Fibroblast of upper back skin (primary cell): ENCODE measurements around the gene KRT25.
"Not testable (repeated sequence)": the region's sequence is repeated elsewhere in the genome, so short reads cannot be mapped to it uniquely, and the experiment has no call there.

ENCODE experiments used
- DNase-seq: peaks from one replicate; pipeline ENCODE4 v3.0.0-alpha.2; 2013

The KRT25 gene

DNA sequence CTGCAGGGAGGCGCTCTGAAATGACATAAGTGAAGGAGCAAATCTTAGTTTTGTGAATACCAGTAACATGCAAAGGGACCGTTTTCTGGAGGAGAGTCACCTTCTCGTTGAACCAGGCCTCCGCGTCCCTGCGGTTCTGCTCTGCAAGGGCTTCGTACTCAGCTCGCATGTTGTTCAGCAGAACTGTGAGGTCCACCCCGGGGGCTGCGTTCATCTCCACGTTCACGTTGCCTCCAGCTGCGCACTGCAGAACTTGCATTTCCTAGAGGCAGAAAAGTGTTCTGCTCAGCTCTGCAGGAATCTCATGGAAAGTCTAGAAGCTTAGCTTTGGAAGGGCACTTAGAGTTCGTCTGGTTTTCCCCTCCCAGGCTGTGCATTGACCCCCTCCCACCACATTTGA lies 4.1 kb downstream of the KRT25 start:
- DNase-seq: no peak

DNA sequence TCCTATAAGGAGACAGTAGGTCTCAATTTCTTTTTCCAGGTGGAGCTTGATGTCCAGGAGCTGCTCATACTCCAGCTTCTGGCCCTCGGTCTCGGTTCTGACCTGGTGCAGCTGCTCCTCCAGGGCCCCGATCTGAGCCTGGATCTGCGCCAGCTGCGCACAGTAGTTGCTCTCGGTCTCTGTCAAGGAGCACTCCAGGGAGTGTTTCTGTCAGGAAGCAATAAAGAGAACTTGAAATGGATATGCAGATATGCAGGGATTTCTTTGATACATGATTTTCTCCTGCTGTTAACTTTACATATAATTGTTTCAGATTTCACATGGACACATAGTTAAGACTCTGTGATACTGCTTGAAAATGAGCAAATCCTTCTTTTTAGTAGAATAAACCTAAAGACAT lies 4.7 kb downstream of the KRT25 start:
- DNase-seq: no peak

DNA sequence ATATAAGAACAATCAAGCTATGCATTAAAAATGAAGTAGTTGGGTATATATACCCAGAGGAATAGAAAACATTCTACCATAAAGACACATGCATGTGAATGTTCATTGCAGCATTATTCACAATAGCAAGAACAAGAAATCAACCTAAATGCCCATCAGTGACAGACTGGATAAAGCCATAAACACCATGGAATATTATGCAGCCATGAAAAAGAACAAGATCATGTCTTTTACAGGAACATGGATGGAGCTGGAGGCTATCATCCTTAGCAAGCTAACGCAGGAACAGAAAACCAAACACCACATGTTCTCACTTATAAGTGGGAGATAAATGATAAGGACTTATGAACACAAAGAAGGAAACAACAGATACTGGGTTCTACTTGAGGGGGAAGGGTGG lies 6.5 kb downstream of the KRT25 start:
- not testable (repeated sequence) for DNase-seq

DNA sequence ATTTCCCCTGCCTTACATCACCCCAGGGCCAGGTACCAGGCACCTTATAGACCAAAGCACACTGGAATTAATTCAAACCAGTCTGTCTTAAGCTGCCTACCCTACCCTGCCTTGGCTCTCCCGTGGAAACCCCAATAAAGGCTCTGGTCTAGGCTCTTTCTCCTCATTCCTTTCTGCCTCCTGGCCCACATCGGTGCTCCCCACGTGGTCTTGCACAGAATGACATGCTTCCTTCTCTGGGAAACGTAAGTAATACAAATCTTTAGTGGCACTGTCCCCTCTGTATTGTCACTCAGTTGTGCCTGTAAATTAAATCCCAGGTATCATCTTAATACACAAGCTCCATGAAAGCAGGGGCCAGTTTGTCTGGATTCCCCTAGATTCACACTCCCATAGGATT lies 16.6 kb downstream of the KRT25 start:
- DNase-seq: no peak

DNA sequence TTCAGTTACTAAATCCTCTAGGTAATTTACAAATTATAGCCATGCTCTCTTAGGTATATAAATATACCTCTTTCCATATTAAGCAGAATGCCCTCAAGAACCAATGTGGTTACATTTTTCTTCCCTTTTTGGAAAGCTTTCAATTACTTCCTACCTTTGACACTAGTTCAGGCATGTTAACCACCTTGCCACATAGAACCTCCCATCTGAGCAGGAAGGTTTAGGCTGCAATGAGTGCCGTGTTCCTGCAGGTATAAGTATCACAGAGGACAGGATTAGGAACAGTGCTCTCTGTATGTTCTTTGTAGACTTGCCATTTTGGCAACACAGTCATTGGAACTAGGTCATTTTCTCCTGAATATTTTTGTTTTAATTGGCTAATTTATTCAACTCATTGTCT lies 20.1 kb downstream of the KRT25 start:
- no peak for DNase-seq

DNA sequence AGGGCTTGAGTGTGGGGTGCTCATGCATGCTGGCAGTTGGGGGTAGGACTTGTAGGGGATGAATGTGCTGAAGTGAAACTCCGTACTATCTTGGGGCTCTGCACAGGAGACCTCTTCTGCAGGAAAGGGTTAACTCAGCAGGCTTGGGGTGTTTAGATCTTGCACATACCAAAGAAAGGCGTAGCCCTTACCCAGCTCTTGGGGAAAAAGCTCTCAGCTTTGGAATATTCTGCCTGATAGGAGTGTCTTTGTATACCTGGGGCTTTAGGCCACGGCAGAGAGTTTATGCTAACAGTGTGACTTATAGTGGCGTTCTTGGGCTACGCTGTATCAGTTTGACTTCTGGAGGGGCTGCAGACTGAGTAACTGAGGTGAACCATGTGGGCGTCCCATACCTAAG lies 21.1 kb downstream of the KRT25 start:
- DNase-seq: no peak

DNA sequence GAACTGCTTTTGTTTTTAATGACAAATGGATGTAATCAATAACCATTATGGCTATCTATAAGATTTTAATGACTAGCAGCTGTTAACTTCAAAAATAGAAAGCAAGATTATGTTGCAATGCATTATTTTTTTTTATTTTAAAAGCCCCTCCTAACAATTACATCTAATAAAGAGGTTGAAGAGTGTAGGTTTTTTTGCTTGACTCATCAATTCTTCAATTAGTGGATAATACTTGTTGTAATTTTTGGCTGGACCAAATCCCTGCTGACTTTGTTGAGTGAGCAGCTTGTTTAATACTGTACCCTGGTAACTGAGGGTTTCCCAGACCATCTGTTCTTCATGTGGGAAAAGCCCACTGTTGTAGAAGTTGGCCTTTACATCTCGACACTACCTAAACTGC lies 24.2 kb downstream of the KRT25 start:
- DNase-seq: no peak

DNA sequence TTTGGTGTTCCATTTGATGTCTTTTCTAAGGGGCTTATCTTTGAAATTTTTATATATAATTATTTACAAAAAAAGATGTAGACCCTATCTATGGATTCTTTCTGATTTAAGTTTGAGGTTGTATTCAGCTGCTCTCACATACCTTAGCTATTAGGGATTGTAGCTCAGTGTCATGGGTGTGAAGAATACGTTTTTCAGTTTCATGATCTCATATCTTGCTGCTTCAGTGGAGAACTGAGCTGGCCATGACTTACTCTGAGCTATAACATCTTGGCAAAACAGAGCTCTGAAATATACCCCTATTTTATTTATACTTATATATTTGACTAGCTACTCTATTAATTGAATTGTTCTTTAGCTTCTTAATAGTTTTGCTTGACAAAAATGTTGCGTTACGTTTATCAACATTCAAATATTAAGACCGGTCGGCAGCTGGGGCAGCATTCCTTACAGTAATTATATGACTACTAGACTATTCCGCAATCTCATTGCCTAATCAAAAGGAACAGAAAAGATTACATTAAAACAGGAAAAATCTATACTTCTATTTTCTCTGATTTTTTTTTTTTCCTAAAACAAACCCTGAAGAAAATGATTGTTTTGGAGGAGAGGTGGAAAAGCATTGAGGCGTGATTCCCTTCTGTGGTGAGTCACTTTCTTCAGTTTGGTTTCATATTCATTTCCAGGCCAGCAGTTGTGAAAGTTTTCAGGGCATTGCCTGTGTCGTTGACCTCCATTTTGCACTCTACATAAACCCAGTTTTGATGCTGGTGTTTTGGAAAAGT lies 27.5 kb downstream of the KRT25 start:
- no peak for DNase-seq

DNA sequence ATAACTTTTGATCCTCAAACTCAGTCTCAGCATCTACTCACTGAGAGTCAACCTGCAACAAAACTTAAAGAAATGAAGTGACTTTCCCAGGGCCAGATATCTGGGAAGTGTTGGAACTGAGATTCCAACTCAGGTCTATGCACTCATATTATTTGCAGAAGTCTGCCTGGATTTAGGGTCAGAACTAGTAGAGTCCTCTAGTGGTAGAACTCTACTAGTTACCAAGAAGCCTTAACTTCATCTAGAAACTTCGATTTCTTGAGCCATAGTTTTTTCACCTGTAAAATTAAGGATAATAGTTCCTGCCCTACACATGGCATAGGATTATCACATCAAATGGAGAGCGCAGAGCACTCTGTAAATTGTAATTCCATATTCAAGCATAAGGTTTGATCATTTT lies 28.2 kb downstream of the KRT25 start:
- no peak for DNase-seq

DNA sequence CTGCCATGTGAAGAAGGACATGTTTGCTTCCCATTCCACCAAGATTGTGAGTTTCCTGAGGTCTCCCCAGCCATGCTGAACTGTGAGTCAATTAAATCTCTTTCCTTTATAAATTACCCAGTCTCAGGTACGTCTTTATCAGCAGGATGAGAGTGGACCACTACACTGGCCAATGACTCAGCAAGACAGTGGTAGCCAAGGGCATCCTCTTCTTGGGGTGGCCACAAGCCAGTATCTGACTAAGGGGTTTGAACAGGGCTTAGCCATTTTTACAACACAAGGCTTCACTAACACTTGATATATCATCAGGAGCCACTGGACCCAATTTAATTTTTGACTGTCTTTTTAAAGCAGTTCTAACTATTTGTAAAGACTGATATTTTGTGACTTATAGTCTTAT lies 30.5 kb downstream of the KRT25 start:
- DNase-seq: no peak

DNA sequence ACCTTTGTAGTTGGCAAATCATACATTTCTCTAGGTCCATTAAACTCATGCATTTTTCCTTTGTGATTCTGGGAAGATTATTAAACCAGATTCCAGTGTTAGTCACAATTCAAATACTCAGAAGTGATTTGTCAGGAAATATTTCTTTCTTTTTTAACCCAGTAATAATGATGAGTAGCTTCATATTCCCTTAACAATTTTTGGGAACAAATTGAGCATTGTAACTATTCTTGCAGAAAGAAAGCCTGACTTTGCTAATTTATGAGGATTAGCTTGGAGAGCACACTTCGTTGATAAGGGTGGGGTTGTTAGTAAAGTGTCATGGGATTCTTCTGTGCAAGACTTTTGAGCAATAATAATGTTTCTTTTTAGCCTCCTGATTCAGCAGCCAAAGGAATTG lies 32.9 kb downstream of the KRT25 start:
- peak; percentile 3 for DNase-seq

DNA sequence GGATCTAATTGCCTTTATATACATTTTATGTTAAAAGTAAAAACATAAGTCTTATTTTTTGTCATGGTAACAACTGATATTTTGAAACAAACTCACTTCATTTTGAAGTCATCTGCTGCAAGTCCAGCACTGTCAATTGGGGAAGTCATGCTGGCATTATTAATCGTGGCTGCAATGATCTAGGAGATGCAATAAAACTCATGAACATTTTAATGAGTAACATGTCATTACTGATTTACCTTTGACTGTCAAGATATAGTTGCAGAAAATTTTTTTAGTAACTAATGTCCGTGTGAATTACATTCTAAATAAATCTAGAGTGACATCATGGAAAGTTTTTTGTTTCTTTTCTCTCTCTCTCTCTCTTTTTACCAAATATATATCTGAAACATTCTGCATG lies 34.2 kb downstream of the KRT25 start:
- DNase-seq: no peak

DNA sequence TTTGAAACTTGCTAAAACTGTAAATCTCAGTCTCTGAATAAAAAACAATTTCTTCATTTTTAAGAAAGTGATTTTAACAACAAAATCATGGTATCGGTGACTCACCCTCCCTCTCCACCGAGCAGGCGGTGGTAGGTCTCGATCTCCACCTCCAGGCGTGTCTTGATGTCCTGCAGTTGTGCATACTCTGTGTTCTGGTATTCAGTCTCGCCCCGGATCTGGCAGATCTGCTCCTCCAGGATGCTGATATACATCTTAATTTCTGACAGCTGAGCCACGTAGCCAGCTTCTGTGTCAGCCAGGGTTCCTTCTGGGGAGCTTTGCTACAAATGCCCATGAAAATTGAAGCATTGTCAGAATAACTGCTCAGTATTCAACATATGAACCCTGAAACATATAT lies 36.2 kb downstream of the KRT25 start:
- DNase-seq: no peak

DNA sequence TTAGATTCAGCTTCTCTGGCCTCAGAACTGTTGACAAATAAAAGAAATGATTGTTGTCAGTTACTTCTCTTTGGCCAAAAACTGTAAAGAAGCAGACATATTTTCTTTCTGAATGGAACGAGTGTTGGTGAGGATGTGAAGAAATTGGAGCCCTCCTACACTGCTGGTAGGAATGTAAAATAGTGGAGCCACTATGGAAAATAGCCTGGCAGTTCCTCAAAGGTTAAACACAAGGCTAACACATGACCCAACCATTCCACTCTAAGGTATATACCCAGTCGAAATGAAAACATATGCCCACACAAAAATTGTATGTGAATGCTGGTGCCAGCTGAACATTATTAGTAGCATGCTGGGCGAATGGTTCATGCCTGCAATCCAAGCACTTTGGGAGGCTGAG lies 37.4 kb downstream of the KRT25 start:
- no peak for DNase-seq

DNA sequence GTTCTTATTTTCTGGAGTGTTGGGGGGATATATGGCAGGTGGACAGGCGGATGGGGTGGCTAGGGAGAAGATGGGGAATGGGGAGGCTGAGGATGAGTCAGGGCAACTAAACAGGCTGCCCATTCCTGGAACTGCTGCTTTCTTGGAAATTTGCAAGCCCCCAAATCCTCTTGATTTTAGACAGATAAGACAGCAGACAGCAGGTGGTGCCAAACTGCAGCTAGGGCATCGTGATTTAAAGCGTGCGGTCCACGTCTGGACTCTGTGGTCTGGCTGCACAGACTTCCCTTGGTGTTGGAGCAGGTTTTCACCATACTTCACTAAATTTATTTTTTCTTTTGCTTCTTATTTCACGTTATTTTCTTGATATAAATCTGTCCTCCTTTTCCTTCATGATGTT lies 40.7 kb downstream of the KRT25 start:
- DNase-seq: peak; percentile 4

DNA sequence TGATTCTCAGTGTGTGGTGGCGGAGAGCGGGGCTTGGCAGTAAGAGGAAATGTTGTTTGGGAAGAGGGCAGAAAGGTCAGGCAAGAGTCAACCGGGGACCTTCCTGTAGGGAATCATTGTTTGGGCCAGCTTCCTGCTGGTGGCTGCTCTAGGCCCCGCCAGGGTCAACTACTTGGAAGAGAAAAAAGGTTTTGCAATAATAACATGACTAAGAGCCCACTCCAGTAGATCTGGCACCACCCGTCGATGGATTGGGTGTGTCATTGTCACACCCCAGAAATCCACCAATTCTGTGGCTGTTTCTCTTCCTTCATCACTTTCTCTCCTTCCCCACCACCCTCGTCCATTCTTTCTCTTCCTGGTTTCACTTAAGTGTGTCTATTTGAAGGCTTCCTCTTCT lies 47.4 kb downstream of the KRT25 start:
- no peak for DNase-seq

DNA sequence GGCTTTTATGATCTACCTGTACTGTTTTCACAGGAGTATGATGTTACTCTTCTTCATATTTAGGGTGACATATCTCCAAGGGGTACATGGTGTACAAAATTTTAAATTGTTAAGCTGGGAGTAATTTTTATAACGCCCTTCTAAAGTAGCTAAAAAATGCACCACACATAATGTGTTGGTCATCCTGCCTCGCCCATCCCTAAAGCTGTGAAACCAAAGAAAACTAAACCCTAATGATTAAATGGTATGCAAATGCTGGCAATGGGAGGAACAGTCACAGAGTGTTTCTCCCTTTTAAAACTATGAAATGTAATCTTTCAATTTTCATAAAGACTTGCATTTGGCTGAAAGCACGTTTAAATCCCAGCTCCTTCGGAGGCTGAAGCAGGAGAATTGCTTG lies 49.5 kb downstream of the KRT25 start:
- DNase-seq: no peak

DNA sequence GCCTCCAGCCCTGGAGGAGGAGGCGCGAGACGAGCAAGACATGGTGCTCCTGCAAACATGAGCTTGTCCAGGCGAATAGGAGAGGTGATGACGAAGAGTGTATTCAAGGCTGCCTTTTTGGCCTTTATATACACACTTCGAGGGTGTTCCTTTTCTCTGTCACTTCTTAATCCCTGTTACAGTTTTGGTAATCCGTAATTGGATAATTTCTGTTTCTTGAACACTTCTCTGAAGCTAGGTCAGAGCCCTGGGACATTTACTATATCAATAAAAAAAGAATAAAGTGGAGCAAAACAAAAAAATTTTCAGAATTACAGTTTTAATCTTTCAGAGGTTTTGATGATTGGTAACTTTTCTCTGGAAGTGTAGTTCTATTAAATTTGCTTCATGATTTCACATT lies 51.5 kb downstream of the KRT25 start, which contains the start of gene KRT24:
Gene KRT24 (minus strand): TSS at position 101 of the 400 bp plus-strand sequence. CDS start 59 bp downstream, at position 42.
- DNase-seq: no peak

DNA sequence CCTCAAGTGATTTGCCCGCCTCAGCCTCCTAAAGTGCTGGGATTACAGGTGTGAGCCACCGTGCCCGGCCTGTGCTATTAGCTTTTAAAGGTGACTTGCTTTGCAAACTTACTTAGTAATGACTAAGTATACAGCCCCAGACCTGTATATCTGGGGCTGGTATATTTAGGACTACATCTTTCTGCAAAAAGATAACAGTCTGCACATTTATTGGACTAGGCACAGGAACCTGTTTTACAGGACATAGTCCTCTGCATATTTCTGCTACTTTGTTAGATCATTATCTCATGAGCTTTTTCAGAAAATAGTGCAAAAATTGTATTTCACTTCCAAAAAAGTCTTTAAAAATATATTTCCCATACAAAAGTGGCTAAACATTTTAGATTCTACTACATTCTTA lies 52.9 kb downstream of the KRT25 start:
- no peak for DNase-seq

DNA sequence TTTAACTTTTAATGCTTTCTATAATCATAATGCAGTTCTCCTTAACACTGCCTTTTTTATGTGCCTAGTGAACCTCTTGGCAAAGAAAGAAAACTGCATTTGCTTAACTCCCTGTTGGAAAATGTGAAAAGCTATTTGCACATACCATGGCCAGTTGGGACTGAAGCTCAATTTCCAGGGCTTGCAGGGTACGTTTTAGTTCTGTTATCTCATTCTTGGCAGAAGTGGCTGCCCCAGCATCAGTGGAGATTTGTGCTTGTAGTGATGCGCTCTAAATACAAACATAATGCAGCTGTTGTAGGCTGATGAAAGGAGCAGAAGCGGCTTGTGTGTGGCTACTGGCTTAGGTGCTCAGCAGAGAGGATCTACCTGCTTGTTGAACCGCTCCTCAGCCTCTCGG lies 55.3 kb downstream of the KRT25 start:
- no peak for DNase-seq

DNA sequence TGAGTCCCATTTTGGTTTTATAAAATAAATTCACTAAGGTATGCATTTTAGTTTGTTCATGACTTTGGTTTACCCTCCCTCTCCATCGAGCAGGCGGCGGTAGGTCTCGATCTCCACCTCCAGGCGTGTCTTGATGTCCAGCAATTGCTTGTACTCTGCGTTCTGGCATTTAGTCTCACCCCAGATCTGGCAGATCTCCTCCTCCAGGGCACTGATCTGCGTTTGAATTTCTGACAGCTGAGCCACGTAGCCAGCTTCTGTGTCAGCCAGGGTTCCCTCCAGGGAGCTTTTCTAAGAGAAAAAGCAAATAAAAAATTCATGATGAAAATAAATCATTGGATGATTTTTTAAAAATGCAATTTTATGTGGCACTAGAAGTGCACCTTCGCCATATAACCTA lies 55.8 kb downstream of the KRT25 start:
- no peak for DNase-seq
